ENCODE results near the gene AGFG1.

Gene AGFG1

DNA sequence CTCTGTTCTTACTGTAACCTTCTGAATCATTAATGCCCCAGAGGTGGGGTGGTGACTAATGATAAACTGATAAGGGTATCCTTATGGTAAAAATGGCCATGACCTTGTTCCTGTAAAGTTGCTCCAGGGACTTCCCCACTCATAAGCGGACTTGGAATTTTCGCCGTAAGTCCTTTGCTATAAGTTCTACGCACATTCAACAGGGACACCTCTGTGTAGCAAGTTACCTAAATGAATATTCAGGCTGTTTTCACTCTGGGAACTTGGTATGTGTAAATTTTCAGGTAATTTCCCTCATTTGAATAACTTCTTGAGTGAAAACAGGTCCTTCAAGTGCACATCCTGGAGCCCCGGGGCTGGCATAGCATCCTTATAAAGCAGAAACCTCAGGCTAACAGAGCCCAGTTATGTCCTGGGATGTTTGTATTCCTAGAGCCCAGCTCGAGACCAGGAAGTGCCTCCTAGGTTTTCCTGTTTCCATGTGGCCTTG lies 9.4 kb upstream of the AGFG1 start:
- DNase-seq = peak; percentile 63

GRCh38 chr2:227462972-227463931 lies 8.7 kb upstream of the AGFG1 start:
- peak; percentile 49 for DNase-seq

DNA sequence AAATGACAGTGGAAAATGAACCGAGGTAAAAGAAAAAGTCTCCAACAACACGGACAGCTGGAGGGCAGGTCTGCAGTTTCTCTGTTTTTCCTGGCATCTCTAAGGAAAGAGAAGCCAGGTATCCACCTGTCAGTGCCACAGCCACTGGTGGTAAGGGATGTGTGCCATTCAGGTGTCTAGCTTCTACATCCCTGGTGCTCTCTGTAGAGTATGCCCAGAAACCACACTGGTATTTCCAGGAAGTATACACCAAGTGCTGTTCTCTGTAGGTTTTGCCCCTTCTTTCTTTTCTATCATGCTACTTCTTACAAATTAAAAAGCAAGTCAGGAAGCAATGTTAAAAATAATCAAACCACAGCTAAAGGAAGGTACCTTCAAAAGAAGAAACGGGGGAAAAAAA lies 7.6 kb upstream of the AGFG1 start:
- no peak for DNase-seq

DNA sequence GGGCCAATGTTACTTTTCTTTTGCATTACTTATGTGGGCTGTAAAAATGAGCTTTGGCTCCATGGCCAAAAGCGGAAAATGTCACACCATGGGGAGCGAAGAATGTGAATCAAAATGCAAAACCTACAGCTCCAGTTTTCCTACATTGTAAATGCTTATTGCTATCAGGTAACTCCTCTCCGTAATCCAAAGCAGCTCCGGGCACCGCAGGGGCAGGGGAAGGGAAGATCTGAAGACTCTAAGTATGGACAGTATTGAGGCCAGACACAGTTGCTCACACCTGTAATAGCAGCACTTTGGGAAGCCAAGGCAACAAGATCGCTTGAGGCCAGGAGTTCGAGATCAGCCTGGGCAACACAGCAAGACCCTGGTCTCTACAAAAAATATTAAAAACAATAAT lies 7.1 kb upstream of the AGFG1 start:
- DNase-seq = peak; percentile 40

DNA sequence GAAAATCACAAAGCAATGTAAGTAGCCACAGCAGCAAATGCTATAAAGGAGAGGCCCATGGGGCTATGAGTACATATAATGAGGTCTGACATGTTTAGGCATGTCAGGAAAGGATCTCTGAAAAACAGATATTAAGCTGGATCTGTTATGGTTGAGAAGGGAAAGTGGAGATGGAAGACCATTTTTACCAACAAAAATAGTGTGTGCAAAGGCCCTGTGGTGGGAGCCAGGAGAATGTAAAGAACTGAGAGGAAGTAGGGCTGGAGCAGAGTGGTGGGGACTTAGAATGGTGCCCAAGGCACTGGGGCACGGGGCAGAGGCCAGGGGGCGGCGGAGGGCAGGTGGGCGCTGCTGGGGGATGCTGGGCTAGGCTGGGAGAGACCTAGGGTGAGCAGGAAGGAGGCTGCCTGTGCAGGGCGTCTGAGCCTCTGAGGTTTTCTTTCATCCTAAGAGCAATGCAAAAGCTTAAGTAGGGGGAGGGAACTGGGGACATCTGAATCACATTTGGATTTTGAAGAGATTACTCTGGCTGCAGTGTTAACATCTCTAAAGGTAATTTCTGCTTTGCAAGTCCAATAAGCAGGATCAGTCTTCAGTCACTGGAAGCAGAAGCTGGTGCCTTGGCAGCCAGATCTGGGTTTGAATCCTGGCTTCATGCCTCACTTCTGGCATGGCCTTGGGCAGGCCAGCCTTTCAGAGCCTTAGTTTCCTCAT lies 4.9 kb upstream of the AGFG1 start:
- no peak for DNase-seq

- no peak for DNase-seq
These were observed 544 bp upstream of the AGFG1 start for GRCh38 chr2:227471412-227471811.

- DNase-seq = peak; percentile 64
These were observed 537 bp downstream of the AGFG1 start for GRCh38 chr2:227472265-227473121.

GRCh38 chr2:227473122-227473461 lies 1.1 kb downstream of the AGFG1 start:
- DNase-seq = no peak

DNA sequence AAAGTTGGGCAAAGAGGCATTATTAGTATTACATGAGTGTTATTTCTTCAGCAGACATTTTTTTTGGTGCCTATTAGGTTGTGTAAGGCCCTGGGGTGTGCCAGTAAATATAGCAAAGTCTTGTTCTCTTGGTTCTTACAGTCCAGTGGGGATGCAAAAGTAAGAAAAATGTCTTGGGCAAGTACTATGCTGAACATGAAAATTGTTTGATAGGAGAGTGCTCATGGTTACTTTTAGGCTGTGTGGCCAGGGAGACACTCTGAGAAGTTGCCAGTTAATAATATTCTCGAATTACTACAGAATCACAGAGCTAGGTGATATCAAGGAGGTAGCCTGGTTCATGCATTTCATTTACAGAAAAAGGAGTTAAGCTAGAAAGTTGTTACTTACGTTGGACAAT lies 1.9 kb downstream of the AGFG1 start:
- no peak for DNase-seq

- DNase-seq = no peak
These were observed 2.5 kb downstream of the AGFG1 start for GRCh38 chr2:227474410-227474809.

- DNase-seq = no peak
These were observed 5.3 kb downstream of the AGFG1 start for GRCh38 chr2:227477291-227477690.

- no peak for DNase-seq
These were observed 8.0 kb downstream of the AGFG1 start for GRCh38 chr2:227479865-227480475.

DNA sequence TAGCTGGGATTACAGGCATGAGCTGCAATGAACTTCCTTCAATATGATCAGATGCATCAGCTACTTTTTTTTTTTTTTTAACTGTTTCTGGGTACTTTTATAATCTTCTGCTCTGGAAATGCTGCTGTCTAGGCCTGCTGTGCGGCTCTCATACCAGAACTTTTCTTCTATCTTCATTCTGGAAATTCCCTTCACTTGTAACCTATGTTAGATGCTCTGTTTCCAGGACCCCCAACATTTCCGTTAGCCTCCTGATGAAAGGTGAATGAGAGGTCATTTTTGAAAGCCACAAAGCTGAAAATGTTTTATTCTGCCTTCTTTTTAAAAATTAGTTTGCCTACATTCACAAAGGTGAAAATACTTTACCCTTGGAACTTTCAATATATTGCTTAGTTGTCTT lies 8.6 kb downstream of the AGFG1 start:
- no peak for DNase-seq

- no peak for DNase-seq
These were observed 10.8 kb downstream of the AGFG1 start for GRCh38 chr2:227482638-227483340.

- no peak for DNase-seq
These were observed 13.5 kb downstream of the AGFG1 start for GRCh38 chr2:227485429-227485828.

DNA sequence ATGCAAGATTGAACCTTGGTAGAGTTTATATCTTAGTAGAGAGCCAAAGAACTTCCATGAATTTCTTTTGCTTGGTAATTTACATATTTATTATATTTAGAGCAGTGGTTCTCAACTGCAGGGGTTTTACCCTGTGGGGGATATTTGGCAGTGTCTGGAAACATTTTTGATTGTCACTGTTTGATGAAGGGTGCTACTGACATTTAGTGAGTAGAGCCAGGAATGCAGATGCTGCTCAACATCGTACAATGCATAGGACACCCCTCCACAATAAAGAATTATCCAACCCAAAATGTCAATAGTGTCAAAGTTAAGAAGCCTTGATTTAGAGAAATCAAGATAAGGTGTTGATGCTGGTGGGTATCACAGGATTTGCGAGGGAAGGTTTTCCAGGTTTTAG lies 14.7 kb downstream of the AGFG1 start:
- DNase-seq = no peak

GRCh38 chr2:227488045-227488444 lies 16.1 kb downstream of the AGFG1 start:
- no peak for DNase-seq

DNA sequence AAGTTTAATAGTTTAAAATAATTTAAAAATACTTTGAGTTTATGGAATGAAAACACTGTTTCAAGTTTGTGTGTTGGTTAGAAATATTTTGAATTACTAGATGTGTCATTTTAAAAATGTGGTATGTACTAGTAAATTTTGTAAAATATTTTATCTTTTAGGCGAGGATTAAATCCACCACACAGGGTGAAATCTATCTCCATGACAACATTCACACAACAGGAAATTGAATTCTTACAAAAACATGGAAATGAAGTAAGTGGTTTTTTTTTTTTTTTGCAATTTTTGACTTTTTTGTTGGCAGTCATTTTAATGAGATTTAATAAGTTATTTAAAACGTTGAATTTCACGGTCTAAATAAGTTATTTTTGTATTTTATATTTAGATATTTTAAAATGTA lies 19.4 kb downstream of the AGFG1 start:
- no peak for DNase-seq

DNA sequence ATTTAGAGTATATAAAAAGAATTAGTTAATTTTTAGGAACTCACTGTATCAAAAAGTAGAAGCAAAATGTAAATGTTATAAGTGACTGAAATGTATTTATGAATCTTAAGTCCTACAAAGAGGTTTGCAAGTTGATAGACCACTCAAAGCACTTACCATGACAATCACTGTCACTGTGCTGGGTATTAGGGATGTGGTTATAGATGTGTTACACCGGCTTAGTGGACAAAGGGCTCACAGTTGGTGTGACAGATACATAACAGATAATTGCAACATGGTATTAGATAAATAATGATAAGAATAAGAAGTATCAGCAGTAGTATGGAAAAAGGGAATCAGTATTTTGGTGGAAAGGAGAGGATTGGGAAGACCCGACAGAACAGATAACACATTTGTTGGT lies 21.6 kb downstream of the AGFG1 start:
- DNase-seq = no peak

- DNase-seq = no peak
These were observed 25.2 kb downstream of the AGFG1 start for GRCh38 chr2:227497158-227497557.

DNA sequence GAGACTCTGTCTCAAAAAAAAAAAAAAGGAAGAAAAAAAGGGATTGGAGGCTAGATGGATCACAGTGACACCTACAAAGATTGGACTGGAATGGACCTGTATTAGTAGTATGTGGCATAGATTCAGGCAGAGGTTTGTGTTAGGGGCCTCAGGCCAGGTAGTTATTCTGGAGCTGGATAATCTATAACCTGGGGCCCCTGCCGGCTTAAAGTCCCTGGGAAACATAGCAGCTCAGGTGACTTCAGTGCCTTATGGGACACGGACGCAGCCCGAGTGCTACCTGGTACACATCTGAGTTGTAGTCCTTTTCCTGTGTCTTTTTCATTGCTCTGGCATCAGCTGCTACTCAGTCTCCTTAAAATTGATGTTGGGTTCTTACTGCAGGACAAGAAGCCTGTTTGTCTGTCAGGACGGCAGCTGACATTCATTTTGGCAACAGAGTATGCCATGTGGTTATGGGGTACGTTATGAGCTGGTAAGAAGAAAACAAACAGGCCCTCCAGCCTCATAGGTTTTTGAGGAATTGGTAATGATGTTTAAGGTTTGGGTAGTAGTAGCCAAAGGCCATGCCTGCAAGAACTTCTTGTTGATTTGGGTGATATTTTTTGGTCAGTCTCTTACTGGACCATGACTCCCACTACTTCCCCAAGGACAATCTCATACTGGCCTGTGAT lies 27.8 kb downstream of the AGFG1 start:
- DNase-seq = no peak

- DNase-seq = no peak
These were observed 28.3 kb downstream of the AGFG1 start for GRCh38 chr2:227500301-227500630.
